Upper lobe of left lung (tissue), 6 donors: ENCODE measurements around the gene RASA3. TPM values are rescaled to one million over a fixed set of nuclear protein-coding genes. Genes with fewer than 3 reads are reported as not detected.

ENCODE experiments used
- ATAC-seq, 2 donors: fragments of 200-7000 bp; cut with Tn5 transposase; one replicate each; pipeline ENCODE4 v1.9.1; 2022; ENCODE audit warnings: mild to moderate bottlenecking in 2 of 2, moderate library complexity in 2 of 2; ENCODE audit not compliant: low FRiP score in 2 of 2
- DNase-seq, 2 donors: peaks; one replicate each; pipeline ENCODE4 v3.0.0-alpha.2; 2019 to 2020
- H3K27ac ChIP-seq, 4 donors: fragments of 200-600 bp; sonication (generic); one replicate each; pipeline ENCODE4 v1.5.1; 2016 to 2019
- H3K27me3 ChIP-seq, 4 donors: fragments of 200-600 bp; sonication (generic); one replicate each; pipeline ENCODE4 v1.5.1; 2017 to 2019
- H3K36me3 ChIP-seq, 4 donors: fragments of 200-600 bp; sonication (generic); one replicate each; pipeline ENCODE4 v1.5.1; 2016 to 2019
- H3K4me1 ChIP-seq, 4 donors: fragments of 200-600 bp; sonication (generic); one replicate each; pipeline ENCODE4 v1.5.1; 2018 to 2019
- H3K4me3 ChIP-seq, 4 donors: fragments of 200-600 bp; sonication (generic); one replicate each; pipeline ENCODE4 v1.5.1; 2017 to 2019; ENCODE audit warnings: mild to moderate bottlenecking in 2 of 4, moderate library complexity in 1 of 4
- H3K9me3 ChIP-seq, 4 donors: fragments of 200-600 bp; sonication (generic); one replicate each; pipeline ENCODE4 v1.5.1; 2018 to 2019
- CTCF ChIP-seq, 6 experiments: fragments of 450-650 bp in 4 of 6; fragments of 200-600 bp in 2 of 6; sonication (generic) in 2 of 6; IDR thresholded peaks; one replicate each; pipeline ENCODE4 v1.5.1; 2016 to 2019; ENCODE audit warnings: antibody characterized with exemption in 6 of 6
- EP300 ChIP-seq, 4 donors: sonication (generic); formaldehyde crosslinking; IDR thresholded peaks; one replicate each; pipeline ENCODE4 v1.5.1; 2017; ENCODE audit warnings: antibody characterized with exemption in 4 of 4, control low read depth in 2 of 4
- POLR2A ChIP-seq, 4 donors: fragments of 450-650 bp; IDR thresholded peaks; one replicate each; pipeline ENCODE4 v1.5.1; 2016 to 2017; ENCODE audit warnings: antibody characterized with exemption in 4 of 4, mild to moderate bottlenecking in 2 of 4
- POLR2AphosphoS5 ChIP-seq, 2 donors: sonication (generic); formaldehyde crosslinking; IDR thresholded peaks; one replicate each; pipeline ENCODE4 v1.5.1; 2017; ENCODE audit warnings: antibody characterized with exemption in 2 of 2
- WGBS, 2 donors: methylation state at CpG; one replicate each; pipeline ENCODE4 v1.1.5; 2017 to 2018; 5-methylcytosine and 5-hydroxymethylcytosine counted together
- total RNA-seq, 6 donors: library from RNA; depleted of rRNA in 4 of 6; stranded (reverse); fragments of >200 nt in 4 of 6; gene quantifications; one replicate each; pipeline versions ENCODE4 v1.1.0 to v1.2.1, GENCODE V29; 2016 to 2021
- donor health status: DM: no; HTN: no; CAD: no; lungs with moderate emphysema.
- donor health status: DM: no; HTN: yes; CAD: no; lungs with severe emphysema.

The RASA3 gene
- total RNA-seq, 6 donors from 2014 or later, result 11.4 to 52.4 (median 18.4) TPM

GRCh38 chr13:114005206-114005724 is 127.2 kb downstream of the RASA3 start:
- Histone ChIP-seq H3K27ac (no peak overlapping the region), H3K36me3 (peaks cover 2 to 33% (median 14%) of the 10 kb centered on the region in 4 donors), H3K9me3 (no peaks in the 10 kb centered on the region), H3K27me3 (no peaks in the 10 kb centered on the region), H3K4me3 (no peak overlapping the region), H3K4me1 (no peaks in the 10 kb centered on the region)
- ATAC-seq, result peak; percentile 25 to 47
- WGBS, 2 donors, result 83 to 96% methylated on average over 14 to 15 of the region's 15 CpGs
- DNase-seq, result peak in 1 of 2 donors; percentile 68
- TF ChIP-seq POLR2AphosphoS5 (IDR thresholded peaks at IDR 0.05), result no peak
- no peak for TF ChIP-seq CTCF (IDR thresholded peaks at IDR 0.05)
- no peak for TF ChIP-seq POLR2A (IDR thresholded peaks at IDR 0.05)
- no peak for TF ChIP-seq EP300 (IDR thresholded peaks at IDR 0.05)

GRCh38 chr13:114004420-114005205 is 127.8 kb downstream of the RASA3 start:
- no peaks in the 10 kb centered on the region for H3K4me1 ChIP-seq
- H3K27me3 ChIP-seq, result no peaks in the 10 kb centered on the region
- ATAC-seq (peak in 1 of 2 donors; percentile 86), DNase-seq (peak in 1 of 2 donors; percentile 40)
- no peaks in the 10 kb centered on the region for H3K9me3 ChIP-seq
- 87% methylated on average over 41 of the region's 41 CpGs for WGBS, 2 donors
- TF ChIP-seq POLR2AphosphoS5 (IDR thresholded peaks at IDR 0.05) (no peak), CTCF (IDR thresholded peaks at IDR 0.05) (no peak), EP300 (IDR thresholded peaks at IDR 0.05) (no peak), POLR2A (IDR thresholded peaks at IDR 0.05) (no peak)
- no peak overlapping the region for H3K4me3 ChIP-seq
- peaks cover 0 to 30% (median 8%) of the 10 kb centered on the region in 4 donors for H3K36me3 ChIP-seq
- no peak overlapping the region for H3K27ac ChIP-seq

- H3K4me3 ChIP-seq, result no peak overlapping the region
- peaks cover 0 to 27% (median 4%) of the 10 kb centered on the region in 4 donors for H3K36me3 ChIP-seq
- TF ChIP-seq POLR2AphosphoS5 (IDR thresholded peaks at IDR 0.05) (no peak), CTCF (IDR thresholded peaks at IDR 0.05) (no peak), EP300 (IDR thresholded peaks at IDR 0.05) (no peak), POLR2A (IDR thresholded peaks at IDR 0.05) (no peak)
- DNase-seq (peak in 1 of 2 donors; percentile 82), ATAC-seq (no peak)
- H3K27ac ChIP-seq, result no peak overlapping the region
- no peaks in the 10 kb centered on the region for H3K4me1 ChIP-seq
- H3K9me3 ChIP-seq, result no peaks in the 10 kb centered on the region
- WGBS, 2 donors, result 93 to 95% methylated on average over 18 to 24 of the region's 24 CpGs
- H3K27me3 ChIP-seq, result no peaks in the 10 kb centered on the region
Measured at GRCh38 chr13:114002771-114003321, 129.6 kb downstream of the RASA3 start.

GRCh38 chr13:114002009-114002544 is 130.3 kb downstream of the RASA3 start:
- peak in 1 of 2 donors; percentile 64 for DNase-seq
- peaks cover 0 to 24% (median 4%) of the 10 kb centered on the region in 4 donors for H3K36me3 ChIP-seq
- WGBS, 2 donors, result 89 to 90% methylated on average over 25 to 27 of the region's 27 CpGs
- TF ChIP-seq POLR2A (IDR thresholded peaks at IDR 0.05), result no peak
- no peak for TF ChIP-seq EP300 (IDR thresholded peaks at IDR 0.05)
- TF ChIP-seq POLR2AphosphoS5 (IDR thresholded peaks at IDR 0.05), result no peak
- TF ChIP-seq CTCF (IDR thresholded peaks at IDR 0.05), result no peak
- H3K27me3 ChIP-seq, result no peaks in the 10 kb centered on the region
- no peaks in the 10 kb centered on the region for H3K9me3 ChIP-seq
- ATAC-seq, result no peak
- no peak overlapping the region for H3K27ac ChIP-seq
- no peak overlapping the region for H3K4me3 ChIP-seq
- H3K4me1 ChIP-seq, result peaks cover 0 to 7% (median 0%) of the 10 kb centered on the region in 4 donors
